NCI-H748 (cell line): ENCODE measurements around the gene SCN8A.
"Not testable (repeated sequence)": the region's sequence is repeated elsewhere in the genome, so short reads cannot be mapped to it uniquely, and the experiment has no call there.

Experiments used
- DNase-seq: peaks from one replicate; lab custom pipeline; 2025; ENCODE audit not compliant: unreplicated experiment; lab: John Stamatoyannopoulos, UW

SCN8A gene

GRCh38 chr12:51827925-51828818 is 237.1 kb downstream of the SCN8A start:
- no peak for DNase-seq

GRCh38 chr12:51829011-51829481 is 238.0 kb downstream of the SCN8A start:
- no peak for DNase-seq

GRCh38 chr12:51829641-51830040 is 238.6 kb downstream of the SCN8A start:
- DNase-seq, result no peak

GRCh38 chr12:51831817-51832216 is 240.8 kb downstream of the SCN8A start:
- DNase-seq, result not testable (repeated sequence)

GRCh38 chr12:51832354-51833107 is 241.5 kb downstream of the SCN8A start:
- no peak for DNase-seq

GRCh38 chr12:51833448-51834227 is 242.6 kb downstream of the SCN8A start:
- DNase-seq, result no peak

GRCh38 chr12:51834411-51834810 is 243.4 kb downstream of the SCN8A start:
- no peak for DNase-seq

GRCh38 chr12:51836041-51836826 is 245.2 kb downstream of the SCN8A start:
- no peak for DNase-seq

GRCh38 chr12:51836827-51837173 is 245.8 kb downstream of the SCN8A start:
- no peak for DNase-seq

GRCh38 chr12:51837286-51837685 is 246.3 kb downstream of the SCN8A start:
- DNase-seq, result no peak

GRCh38 chr12:51838036-51838435 is 247.0 kb downstream of the SCN8A start:
- DNase-seq, result no peak

- DNase-seq, result no peak
Observed at GRCh38 chr12:51838762-51839161, 247.7 kb downstream of the SCN8A start.

GRCh38 chr12:51839310-51839947 is 248.4 kb downstream of the SCN8A start:
- no peak for DNase-seq

GRCh38 chr12:51840966-51841365 is 249.9 kb downstream of the SCN8A start:
- no peak for DNase-seq

GRCh38 chr12:51841727-51842126 is 250.7 kb downstream of the SCN8A start:
- no peak for DNase-seq

GRCh38 chr12:51844854-51845253 is 253.8 kb downstream of the SCN8A start:
- no peak for DNase-seq

- DNase-seq, result no peak
Observed at GRCh38 chr12:51845482-51845881, 254.4 kb downstream of the SCN8A start.

GRCh38 chr12:51846271-51846691 is 255.2 kb downstream of the SCN8A start:
- no peak for DNase-seq

GRCh38 chr12:51846911-51847642 is 256.0 kb downstream of the SCN8A start:
- peak; percentile 66 for DNase-seq
